Astrocyte of the cerebellum (primary cell): ENCODE results near the gene BCAN.

Experiments
- DNase-seq: peaks from one replicate; pipeline ENCODE4 v3.0.0-alpha.2; 2011; ENCODE audit warnings: low read depth
- H3K4me3 ChIP-seq: 2 replicates; pipeline ENCODE4 v1.5.1; 2011; ENCODE audit warnings: mild to moderate bottlenecking, low read depth, low read length, moderate library complexity
- in situ Hi-C: cut with HindIII; loops from 2 replicates; pipeline ENCODE4 v1.10.0; 2017; ENCODE audit warnings: low sequenced_read_pairs
- TF ChIP-seq, protein P1 (sequence below): IDR thresholded peaks from 2 replicates; pipeline ENCODE4 v1.5.1; 2012; ENCODE audit warnings: low read length, low read depth, moderate library complexity, mild to moderate bottlenecking; ENCODE audit errors: missing control alignments

Gene BCAN

DNA sequence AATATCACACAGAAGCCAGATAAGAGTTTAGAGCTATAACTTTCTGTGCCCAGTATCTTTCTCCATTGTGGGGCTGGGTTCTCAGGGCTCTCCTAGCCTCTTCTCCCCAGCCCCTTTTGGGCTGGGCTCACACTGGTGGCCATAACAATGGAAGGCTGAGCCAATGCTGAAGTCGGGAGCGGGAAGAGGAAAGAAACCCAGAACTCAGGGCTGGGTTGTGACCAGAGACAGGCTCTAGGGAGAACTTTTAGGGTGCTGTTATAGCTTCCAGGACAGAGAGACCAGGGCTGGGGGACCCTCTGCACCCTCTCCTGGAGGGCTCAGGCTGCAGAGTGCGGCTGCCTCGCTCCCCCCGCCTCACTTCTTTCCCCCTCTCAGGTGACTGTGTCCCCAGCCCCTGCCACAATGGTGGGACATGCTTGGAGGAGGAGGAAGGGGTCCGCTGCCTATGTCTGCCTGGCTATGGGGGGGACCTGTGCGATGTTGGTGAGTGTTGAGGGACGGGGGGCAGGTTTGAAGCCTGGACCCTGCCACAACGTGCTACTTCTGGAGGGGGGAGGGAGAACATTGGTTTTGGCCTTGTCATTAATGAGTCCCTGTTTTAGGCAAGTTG, 14.1 kb downstream of the BCAN start:
- H3K4me3 ChIP-seq = no peak overlapping the region
- in situ Hi-C loops = no loop called here
- DNase-seq = no peak
- TF ChIP-seq, protein P1, sequence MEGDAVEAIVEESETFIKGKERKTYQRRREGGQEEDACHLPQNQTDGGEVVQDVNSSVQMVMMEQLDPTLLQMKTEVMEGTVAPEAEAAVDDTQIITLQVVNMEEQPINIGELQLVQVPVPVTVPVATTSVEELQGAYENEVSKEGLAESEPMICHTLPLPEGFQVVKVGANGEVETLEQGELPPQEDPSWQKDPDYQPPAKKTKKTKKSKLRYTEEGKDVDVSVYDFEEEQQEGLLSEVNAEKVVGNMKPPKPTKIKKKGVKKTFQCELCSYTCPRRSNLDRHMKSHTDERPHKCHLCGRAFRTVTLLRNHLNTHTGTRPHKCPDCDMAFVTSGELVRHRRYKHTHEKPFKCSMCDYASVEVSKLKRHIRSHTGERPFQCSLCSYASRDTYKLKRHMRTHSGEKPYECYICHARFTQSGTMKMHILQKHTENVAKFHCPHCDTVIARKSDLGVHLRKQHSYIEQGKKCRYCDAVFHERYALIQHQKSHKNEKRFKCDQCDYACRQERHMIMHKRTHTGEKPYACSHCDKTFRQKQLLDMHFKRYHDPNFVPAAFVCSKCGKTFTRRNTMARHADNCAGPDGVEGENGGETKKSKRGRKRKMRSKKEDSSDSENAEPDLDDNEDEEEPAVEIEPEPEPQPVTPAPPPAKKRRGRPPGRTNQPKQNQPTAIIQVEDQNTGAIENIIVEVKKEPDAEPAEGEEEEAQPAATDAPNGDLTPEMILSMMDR = no peak

DNA sequence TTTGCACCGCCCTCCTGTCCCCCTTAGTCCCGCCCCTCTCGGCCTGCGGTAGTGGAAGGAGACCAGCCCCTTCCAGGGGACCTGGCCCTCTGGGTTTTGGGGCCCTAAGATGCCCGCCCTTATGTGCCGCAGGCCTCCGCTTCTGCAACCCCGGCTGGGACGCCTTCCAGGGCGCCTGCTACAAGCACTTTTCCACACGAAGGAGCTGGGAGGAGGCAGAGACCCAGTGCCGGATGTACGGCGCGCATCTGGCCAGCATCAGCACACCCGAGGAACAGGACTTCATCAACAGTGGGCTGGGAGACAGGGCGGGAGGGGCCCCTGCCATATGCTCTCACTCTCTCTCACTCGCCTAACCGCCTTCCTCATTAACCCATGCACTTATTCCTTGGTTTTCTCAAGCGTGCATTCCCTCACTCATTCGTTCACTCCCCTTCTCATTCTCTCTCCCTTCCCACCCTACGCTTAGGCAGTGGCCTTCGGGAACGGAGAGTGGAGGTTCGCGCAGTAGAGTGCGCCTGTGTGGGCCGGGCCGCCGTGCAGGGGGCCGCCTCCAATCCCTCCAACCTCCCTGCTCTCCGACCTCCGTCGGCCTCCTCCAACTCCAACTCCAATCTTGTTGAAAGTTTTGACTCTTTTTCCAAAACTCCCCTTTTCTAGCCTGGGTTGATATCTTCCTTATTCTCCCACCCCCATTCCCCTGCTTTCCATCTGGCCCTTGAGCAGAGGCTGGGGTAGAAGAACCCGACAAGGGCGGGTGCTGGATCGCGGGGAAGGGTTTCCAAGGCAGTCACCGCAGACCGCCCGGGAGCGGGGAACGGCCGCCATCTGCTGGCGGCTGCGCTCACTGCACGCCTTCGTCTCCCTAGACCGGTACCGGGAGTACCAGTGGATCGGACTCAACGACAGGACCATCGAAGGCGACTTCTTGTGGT, 15.2 kb downstream of the BCAN start:
- no peak for DNase-seq
- no peak overlapping the region for H3K4me3 ChIP-seq
- TF ChIP-seq, protein P1 = peak; percentile 94
- in situ Hi-C loops = no loop called here

DNA sequence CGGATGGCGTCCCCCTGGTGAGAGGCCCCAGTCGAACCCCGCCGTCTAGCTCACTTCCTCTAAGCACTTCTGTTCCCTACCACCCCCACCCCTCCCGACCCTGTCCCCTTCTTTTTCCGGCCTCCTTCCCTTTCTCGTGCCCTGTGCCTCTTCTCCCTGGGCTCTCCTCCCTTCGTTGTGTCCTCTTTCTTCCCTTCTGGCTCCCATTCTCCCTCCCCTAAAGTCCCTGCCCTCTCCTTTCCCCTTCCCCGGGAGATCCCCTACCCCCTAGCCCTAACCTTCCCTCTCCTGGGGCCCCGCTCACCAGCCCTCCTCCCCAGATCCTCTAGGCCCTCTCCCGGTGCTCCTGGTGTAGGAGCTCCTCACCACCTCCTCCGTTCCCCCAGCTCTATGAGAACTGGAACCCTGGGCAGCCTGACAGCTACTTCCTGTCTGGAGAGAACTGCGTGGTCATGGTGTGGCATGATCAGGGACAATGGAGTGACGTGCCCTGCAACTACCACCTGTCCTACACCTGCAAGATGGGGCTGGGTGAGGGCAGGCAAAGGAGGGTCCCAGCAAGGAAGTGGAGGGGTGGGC, 15.9 kb downstream of the BCAN start:
- TF ChIP-seq, protein P1 = no peak
- in situ Hi-C loops = no loop called here
- no peak overlapping the region for H3K4me3 ChIP-seq
- DNase-seq = no peak

DNA sequence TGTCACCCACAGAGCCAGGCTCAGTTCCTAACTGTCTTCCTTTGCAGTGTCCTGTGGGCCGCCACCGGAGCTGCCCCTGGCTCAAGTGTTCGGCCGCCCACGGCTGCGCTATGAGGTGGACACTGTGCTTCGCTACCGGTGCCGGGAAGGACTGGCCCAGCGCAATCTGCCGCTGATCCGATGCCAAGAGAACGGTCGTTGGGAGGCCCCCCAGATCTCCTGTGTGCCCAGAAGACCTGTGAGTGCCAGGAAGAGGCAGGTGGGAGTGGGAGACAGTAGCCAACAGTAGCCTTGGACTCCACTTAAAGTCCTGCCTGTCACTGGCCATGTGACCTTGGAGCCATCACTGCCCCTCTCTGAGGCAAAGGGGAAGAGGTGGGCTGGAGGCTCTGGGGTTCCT, 16.6 kb downstream of the BCAN start:
- DNase-seq = no peak
- H3K4me3 ChIP-seq = no peak overlapping the region
- in situ Hi-C loops = no loop called here
- TF ChIP-seq, protein P1 = no peak

DNA sequence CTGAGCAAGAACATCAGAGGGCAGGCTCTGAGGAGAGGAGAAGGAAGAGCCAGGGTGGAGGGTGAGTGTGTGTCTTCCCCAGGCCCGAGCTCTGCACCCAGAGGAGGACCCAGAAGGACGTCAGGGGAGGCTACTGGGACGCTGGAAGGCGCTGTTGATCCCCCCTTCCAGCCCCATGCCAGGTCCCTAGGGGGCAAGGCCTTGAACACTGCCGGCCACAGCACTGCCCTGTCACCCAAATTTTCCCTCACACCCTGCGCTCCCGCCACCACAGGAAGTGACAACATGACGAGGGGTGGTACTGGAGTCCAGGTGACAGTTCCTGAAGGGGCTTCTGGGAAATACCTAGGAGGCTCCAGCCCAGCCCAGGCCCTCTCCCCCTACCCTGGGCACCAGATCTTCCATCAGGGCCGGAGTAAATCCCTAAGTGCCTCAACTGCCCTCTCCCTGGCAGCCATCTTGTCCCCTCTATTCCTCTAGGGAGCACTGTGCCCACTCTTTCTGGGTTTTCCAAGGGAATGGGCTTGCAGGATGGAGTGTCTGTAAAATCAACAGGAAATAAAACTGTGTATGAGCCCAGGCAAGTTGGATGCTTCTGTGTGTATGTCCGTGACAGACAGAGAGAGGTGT, 17.1 kb downstream of the BCAN start:
- TF ChIP-seq, protein P1 = no peak
- DNase-seq = no peak
- in situ Hi-C loops = no loop called here
- no peak overlapping the region for H3K4me3 ChIP-seq

DNA sequence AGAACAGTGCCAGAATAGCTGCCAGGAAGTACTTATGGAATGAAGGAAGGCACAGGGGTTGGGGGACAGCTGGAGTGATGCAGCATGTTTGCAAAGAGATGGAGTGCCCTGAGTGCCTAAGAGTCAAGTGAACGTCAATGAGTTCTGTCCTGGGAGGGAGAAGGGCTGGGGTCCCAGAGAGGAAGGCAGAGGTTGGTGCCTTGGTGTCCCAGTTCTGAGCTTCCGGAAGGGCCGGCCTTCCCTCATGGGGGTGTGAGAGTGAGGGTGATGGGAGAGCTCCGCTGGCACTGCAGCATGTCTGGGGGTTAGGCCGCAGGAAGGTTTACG, 17.7 kb downstream of the BCAN start:
- no peak overlapping the region for H3K4me3 ChIP-seq
- TF ChIP-seq, protein P1 = no peak
- DNase-seq = no peak
- in situ Hi-C loops = no loop called here
